Right lobe of liver (tissue), 6 donors: ENCODE data around the gene CORO7. TPM values are rescaled to one million over a fixed set of nuclear protein-coding genes. Genes with fewer than 3 reads are reported as not detected.

Experiments used
- ATAC-seq, 4 donors: fragments of 200-7000 bp; cut with Tn5 transposase; one replicate each; pipeline ENCODE4 v1.9.1; 2020; ENCODE audit warnings: mild to moderate bottlenecking in 4 of 4, moderate library complexity in 4 of 4
- DNase-seq, 3 donors: peaks; one replicate each; pipeline ENCODE4 v3.0.0-alpha.2; 2020
- H3K27ac ChIP-seq, 3 donors: fragments of 200-600 bp; one replicate each; pipeline ENCODE4 v1.8.0; 2022
- H3K27me3 ChIP-seq, 2 donors: fragments of 200-600 bp; one replicate each; pipeline ENCODE4 v1.8.0; 2022
- H3K36me3 ChIP-seq, 4 donors: fragments of 200-600 bp; sonication (generic) in 1 of 4; one replicate each; pipeline versions ENCODE4 v1.5.1 to v1.8.0; 2017 to 2022; ENCODE audit warnings: control low read depth in 1 of 4
- H3K4me1 ChIP-seq, 4 donors: fragments of 200-600 bp; sonication (generic) in 1 of 4; one replicate each; pipeline versions ENCODE4 v1.5.1 to v1.8.0; 2017 to 2022; ENCODE audit warnings: control low read depth in 1 of 4
- H3K4me3 ChIP-seq, 3 donors: fragments of 200-600 bp; one replicate each; pipeline ENCODE4 v1.8.0; 2022
- H3K9me3 ChIP-seq, 4 donors: fragments of 200-600 bp; sonication (generic) in 1 of 4; one replicate each; pipeline versions ENCODE4 v1.5.1 to v1.8.0; 2017 to 2022; ENCODE audit warnings: control low read depth in 1 of 4
- POLR2A ChIP-seq: fragments of 450-650 bp; IDR thresholded peaks from one replicate; pipeline ENCODE4 v1.6.1; 2017; ENCODE audit warnings: antibody characterized with exemption, mild to moderate bottlenecking
- WGBS: methylation state at CpG from one replicate; pipeline ENCODE4 v1.1.6; 2018; ENCODE audit warnings: low coverage, low lambda C conversion rate; ENCODE audit not compliant: insufficient coverage; ENCODE audit errors: missing lambda C conversion rate; 5-methylcytosine and 5-hydroxymethylcytosine counted together
- intact Hi-C, 2 donors: fragments of 100-400 bp; cut with DNase I; formaldehyde crosslinking; loops; one replicate each; pipeline versions ENCODE4 v1.11.2 to v1.14.1; 2022
- total RNA-seq, 6 experiments: library from RNA; depleted of rRNA in 2 of 6; stranded (reverse); fragments of >200 nt in 2 of 6; fragmentation: NEBNext Ultra II Directional in 3 of 6; extraction: Animal tissue kit (Norgen Biotek cat#: 25700) in 3 of 6; gene quantifications; one replicate each; pipeline versions ENCODE4 v1.1.0 to v1.2.4, GENCODE V29; 2016 to 2023
- TF ChIP-seq, protein P1 (sequence below), 4 donors: fragments of 200-600 bp in 3 of 4; fragments of 450-650 bp in 1 of 4; IDR thresholded peaks; one replicate each; pipeline versions ENCODE4 v1.5.1 to v1.8.0; 2016 to 2022; ENCODE audit warnings: antibody characterized with exemption in 4 of 4, mild to moderate bottlenecking in 2 of 4
- donor health status: DM: no; HTN: yes; CAD: no.
- donor health status: DM: no; HTN: no; CAD: no.
- donor health status: DM: no; HTN: no; CAD: no.
- donor health status: DM: no; HTN: yes; CAD: no.
- donor health status: DM: no; HTN: yes; CAD: no.

CORO7 gene
- total RNA-seq, 6 experiments from 2014 or later, result 7.8 to 22.9 (median 13.3) TPM

DNA sequence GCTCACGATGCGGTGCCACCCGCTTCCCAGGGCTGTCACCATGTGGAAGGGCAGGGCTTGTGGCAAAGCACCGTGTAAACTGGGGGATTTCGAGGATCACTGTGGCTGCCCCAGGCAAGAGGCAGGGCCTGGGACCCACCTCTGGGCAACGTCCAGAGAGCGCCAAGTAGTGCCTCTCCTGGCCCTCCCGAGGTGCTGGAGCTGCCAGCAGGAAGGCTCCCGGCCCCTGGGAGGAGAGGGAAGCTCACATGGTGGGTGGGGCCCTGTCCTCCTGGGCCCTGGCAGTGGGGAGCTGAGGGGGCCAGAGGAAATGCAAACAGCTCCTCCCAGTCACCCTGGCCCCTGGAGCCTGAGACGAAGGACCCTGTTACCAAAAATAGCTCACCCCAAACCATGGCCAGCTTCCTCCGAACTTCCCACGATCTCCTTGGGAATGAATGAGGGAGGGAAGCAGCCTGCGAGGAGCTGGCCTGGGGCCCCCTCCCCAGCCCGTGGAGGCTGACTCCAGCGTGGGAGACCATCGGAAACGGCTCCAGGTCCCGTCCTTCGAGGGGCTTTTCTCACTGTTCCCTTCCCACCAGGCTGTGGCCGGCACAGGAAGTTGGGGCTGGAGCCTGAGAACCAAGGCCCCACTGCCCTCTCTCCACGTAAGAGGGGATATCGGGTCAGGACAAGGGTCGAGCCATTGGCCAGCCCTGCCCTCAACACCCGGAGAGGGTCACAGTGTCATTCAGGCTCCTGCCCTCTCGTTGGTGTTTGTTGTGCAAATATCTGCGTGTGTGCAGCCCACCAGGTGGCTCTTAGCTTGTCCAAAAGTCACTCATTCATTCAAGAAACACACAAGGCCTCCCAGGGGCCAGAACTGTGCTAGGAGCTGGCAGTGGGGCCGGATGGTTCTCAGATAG, 27.1 kb downstream of the CORO7 start:
- Histone ChIP-seq H3K9me3 (no peaks in the 10 kb centered on the region), H3K36me3 (no peaks in the 10 kb centered on the region), H3K4me1 (no peaks in the 10 kb centered on the region), H3K27ac (peak overlapping the region in 1 of 3 donors; percentile 2), H3K4me3 (no peak overlapping the region), H3K27me3 (no peaks in the 10 kb centered on the region)
- TF ChIP-seq, protein P1, sequence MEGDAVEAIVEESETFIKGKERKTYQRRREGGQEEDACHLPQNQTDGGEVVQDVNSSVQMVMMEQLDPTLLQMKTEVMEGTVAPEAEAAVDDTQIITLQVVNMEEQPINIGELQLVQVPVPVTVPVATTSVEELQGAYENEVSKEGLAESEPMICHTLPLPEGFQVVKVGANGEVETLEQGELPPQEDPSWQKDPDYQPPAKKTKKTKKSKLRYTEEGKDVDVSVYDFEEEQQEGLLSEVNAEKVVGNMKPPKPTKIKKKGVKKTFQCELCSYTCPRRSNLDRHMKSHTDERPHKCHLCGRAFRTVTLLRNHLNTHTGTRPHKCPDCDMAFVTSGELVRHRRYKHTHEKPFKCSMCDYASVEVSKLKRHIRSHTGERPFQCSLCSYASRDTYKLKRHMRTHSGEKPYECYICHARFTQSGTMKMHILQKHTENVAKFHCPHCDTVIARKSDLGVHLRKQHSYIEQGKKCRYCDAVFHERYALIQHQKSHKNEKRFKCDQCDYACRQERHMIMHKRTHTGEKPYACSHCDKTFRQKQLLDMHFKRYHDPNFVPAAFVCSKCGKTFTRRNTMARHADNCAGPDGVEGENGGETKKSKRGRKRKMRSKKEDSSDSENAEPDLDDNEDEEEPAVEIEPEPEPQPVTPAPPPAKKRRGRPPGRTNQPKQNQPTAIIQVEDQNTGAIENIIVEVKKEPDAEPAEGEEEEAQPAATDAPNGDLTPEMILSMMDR (IDR thresholded peaks at IDR 0.05), result no peak
- TF ChIP-seq POLR2A, result no peak
- intact Hi-C loops, result no loop called here
- 40% methylated on average over 3 of the region's 27 CpGs for WGBS
- DNase-seq (peak in 2 of 3 donors; percentile 20 to 47), ATAC-seq (peak in 1 of 4 donors; percentile 4)

DNA sequence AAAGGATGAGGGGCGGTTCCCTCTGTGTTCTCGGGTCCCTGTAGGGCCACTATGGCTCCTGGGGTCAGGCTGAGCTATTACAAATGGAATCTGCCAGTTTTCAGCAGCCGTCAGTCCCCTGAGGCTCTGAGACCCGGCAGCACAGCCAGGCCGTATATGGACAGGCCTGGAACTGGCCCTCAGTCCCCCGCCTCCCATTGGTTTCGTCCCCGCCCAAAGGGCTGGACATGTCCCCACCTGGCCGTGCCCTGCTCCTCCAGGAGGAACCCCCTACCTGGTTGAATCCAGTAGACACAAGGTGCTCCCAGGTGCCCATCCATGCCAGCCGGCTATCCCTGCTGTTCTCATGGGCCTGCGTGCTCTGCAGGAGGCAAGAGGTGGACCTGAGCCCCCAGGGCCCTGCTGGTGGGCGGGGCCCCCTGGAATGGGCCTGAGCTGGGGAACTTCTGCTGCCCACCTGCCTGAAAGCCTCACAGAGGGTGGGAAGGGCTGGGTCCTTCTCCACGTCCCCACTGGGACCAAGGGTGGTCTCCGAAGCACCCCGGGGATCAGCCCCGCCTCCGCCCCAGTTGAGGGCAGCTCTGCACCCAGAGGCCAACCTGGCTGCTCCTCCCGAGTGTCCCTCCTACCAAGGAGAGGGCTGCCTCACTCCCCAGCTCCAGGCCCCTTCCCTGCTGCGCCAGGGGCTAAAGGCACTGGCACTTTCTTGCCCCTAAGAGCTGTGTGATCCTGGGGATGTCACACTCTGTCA, 27.9 kb downstream of the CORO7 start:
- Histone ChIP-seq H3K27me3 (no peaks in the 10 kb centered on the region), H3K36me3 (peaks cover 0 to under 1% (median 0%) of the 10 kb centered on the region in 4 donors), H3K9me3 (no peaks in the 10 kb centered on the region), H3K4me3 (no peak overlapping the region), H3K4me1 (no peaks in the 10 kb centered on the region), H3K27ac (peak overlapping the region in 1 of 3 donors; percentile 2)
- 80% methylated on average over 1 of the region's 19 CpGs for WGBS
- ATAC-seq, result no peak
- intact Hi-C loops, result no loop called here
- peak in 1 of 3 donors; percentile 21 for DNase-seq
- TF ChIP-seq, protein P1 (IDR thresholded peaks at IDR 0.05), result no peak
- TF ChIP-seq POLR2A, result no peak

- WGBS, result 67% methylated on average over 1 of the region's 20 CpGs
- H3K4me1 ChIP-seq, result no peaks in the 10 kb centered on the region
- H3K27me3 ChIP-seq, result no peaks in the 10 kb centered on the region
- no peak overlapping the region for H3K27ac ChIP-seq
- ATAC-seq (no peak), DNase-seq (peak in 1 of 3 donors; percentile 19)
- TF ChIP-seq, protein P1 (IDR thresholded peaks at IDR 0.05), result no peak
- TF ChIP-seq POLR2A, result no peak
- no peaks in the 10 kb centered on the region for H3K9me3 ChIP-seq
- intact Hi-C loops, result no loop called here
- no peak overlapping the region for H3K4me3 ChIP-seq
- H3K36me3 ChIP-seq, result peaks cover 0 to 7% (median 0%) of the 10 kb centered on the region in 4 donors
These were observed 28.6 kb downstream of the CORO7 start for GRCh38 chr16:4387781-4388180.

- H3K27me3 ChIP-seq, result no peaks in the 10 kb centered on the region
- H3K36me3 ChIP-seq, result peaks cover 0 to 15% (median 3%) of the 10 kb centered on the region in 4 donors
- no peak overlapping the region for H3K27ac ChIP-seq
- TF ChIP-seq, protein P1 (IDR thresholded peaks at IDR 0.05), result no peak
- no peak for TF ChIP-seq POLR2A
- intact Hi-C loops, result no loop called here
- no peak overlapping the region for H3K4me3 ChIP-seq
- peak in 1 of 3 donors; percentile 14 for DNase-seq
- H3K4me1 ChIP-seq, result no peaks in the 10 kb centered on the region
- WGBS, result 71% methylated on average over 6 of the region's 10 CpGs
- no peak for ATAC-seq
- H3K9me3 ChIP-seq, result no peaks in the 10 kb centered on the region
These were observed 29.3 kb downstream of the CORO7 start for GRCh38 chr16:4386951-4387565.
